Adipocyte (in vitro differentiated cells): Measurements from ENCODE around the gene STXBP6.

Experiments used
- DNase-seq: peaks from one replicate; pipeline ENCODE4 v3.0.0-alpha.2; 2015; ENCODE audit warnings: low read depth
- H3K27me3 ChIP-seq: replicated peaks from 2 replicates; pipeline ENCODE4 v1.7.0; 2013; ENCODE audit warnings: mild to moderate bottlenecking, low read length, moderate library complexity; ENCODE audit not compliant: control insufficient read depth, insufficient read depth
- H3K36me3 ChIP-seq: 2 replicates; pipeline ENCODE4 v1.7.0; 2013; ENCODE audit warnings: low read length, mild to moderate bottlenecking, moderate library complexity; ENCODE audit not compliant: control insufficient read depth, insufficient read depth, severe bottlenecking
- H3K4me1 ChIP-seq: 2 replicates; pipeline ENCODE4 v1.7.0; 2013; ENCODE audit warnings: mild to moderate bottlenecking, low read length, moderate library complexity; ENCODE audit not compliant: control insufficient read depth, insufficient read depth
- H3K4me3 ChIP-seq: 2 replicates; pipeline ENCODE4 v1.7.0; 2013; ENCODE audit warnings: mild to moderate bottlenecking, low read length, moderate library complexity
- H3K9ac ChIP-seq: 2 replicates; pipeline ENCODE4 v1.7.0; 2013; ENCODE audit warnings: mild to moderate bottlenecking, low read length, moderate library complexity
- H3K9me3 ChIP-seq: 2 replicates; pipeline ENCODE4 v1.7.0; 2013; ENCODE audit warnings: mild to moderate bottlenecking, low read length, moderate library complexity; ENCODE audit not compliant: control insufficient read depth

Gene STXBP6

DNA sequence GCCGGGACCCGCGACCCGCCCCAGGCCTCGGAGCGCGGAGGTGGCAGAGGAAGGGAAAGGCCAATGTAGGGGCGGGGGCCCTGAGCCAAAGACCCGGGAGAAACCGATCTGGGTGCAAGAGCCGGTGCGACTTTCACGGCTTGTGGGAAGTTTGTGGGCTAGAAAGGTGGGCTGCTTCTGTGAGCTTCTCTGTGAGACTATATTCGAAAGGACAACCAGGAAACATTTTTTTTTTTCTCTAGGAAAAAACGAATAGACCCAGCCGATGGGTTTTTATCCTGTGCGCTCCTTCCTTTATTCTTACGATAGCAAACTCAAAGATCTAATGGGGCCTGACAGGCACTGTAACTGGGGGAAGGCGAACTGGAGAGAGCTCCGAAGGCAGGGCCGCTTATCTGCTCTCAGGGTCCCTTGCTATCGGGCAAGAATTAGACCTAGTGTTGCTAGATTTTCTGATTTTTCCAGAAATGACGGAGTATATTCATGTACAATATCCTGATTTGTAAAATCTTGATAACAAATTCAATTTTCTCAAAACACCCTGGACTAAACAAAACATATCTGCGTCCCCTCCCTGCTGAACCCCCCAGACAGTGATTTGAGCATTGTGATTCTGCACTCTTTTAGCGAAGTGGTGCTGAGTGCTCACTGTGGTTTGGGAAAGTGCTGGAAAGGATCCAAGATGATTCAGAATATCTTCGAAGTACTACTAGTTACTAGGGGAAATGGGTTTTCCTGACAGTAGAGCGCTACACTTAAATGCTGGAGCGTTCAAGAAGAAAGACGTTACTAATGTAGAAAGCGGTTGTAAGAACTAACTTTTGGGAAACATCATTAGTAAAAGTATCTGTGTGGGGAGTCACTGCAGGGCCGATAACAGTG is 563 bp upstream of the STXBP6 start:
- Histone ChIP-seq H3K4me3 (peak overlapping the region; percentile 85), H3K9me3 (no peaks in the 10 kb centered on the region), H3K36me3 (no peaks in the 10 kb centered on the region), H3K4me1 (peaks cover 28% of the 10 kb centered on the region), H3K9ac (peak overlapping the region; percentile 80), H3K27me3 (no peaks in the 10 kb centered on the region)
- peak; percentile 70 for DNase-seq

- H3K27me3 ChIP-seq: no peaks in the 10 kb centered on the region
Measured at GRCh38 chr14:25049093-25049567, 817 bp downstream of the STXBP6 start.

DNA sequence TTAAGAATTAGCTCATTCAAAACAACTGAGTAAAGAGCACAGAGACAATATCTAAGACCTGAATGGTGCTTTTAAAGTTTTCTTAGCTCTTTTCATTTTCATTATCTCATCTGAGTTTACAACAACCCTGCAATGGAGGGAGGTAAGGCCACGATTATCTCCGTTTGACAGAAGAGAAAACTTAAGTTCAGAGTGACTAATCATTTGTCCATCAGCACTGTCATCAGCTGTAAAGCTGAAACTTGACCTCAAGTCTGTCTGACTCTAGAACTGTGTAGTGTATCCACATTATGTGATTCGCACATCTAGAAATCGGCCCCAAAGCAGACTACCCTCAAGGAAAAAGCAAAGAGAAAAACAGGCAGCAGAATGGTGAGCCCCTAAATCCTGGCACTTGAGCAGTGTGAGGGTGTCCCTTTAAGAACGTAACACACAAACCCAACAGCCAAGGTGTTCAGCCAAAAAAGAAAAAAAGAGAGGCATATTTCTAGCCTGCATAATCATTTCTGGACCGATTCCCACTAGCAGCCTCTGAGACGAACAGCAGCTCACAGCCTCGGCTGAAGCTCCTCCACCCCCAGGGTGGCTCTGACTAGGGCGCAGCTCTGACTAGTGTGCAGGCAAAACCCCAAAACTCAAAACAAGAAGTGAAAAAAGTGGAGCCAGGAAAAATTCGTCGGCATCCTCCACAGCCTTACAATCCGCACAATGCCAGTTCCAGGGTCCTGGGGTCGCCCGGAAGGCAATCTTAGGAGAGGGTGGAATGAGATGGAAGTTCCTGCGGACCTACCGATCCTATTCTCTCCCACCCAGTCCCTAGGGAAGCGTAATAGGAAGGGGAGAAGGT is 1.6 kb downstream of the STXBP6 start:
- DNase-seq: peak; percentile 75
- peak overlapping the region; percentile 85 for H3K4me3 ChIP-seq
- no peaks in the 10 kb centered on the region for H3K9me3 ChIP-seq
- H3K36me3 ChIP-seq: no peaks in the 10 kb centered on the region
- peaks cover 28% of the 10 kb centered on the region for H3K4me1 ChIP-seq
- no peaks in the 10 kb centered on the region for H3K27me3 ChIP-seq
- peak overlapping the region; percentile 80 for H3K9ac ChIP-seq

More at GRCh38 chr14:25049093-25049567, 817 bp downstream of the STXBP6 start:
- no peaks in the 10 kb centered on the region for H3K36me3 ChIP-seq
- H3K4me1 ChIP-seq: peaks cover 28% of the 10 kb centered on the region
- peak; percentile 40 for DNase-seq
- peak overlapping the region; percentile 85 for H3K4me3 ChIP-seq
- H3K9ac ChIP-seq: peak overlapping the region; percentile 80
- no peaks in the 10 kb centered on the region for H3K9me3 ChIP-seq

GRCh38 chr14:25046301-25046943 is 3.5 kb downstream of the STXBP6 start:
- Histone ChIP-seq H3K27me3 (no peaks in the 10 kb centered on the region), H3K4me3 (no peak overlapping the region), H3K9me3 (no peaks in the 10 kb centered on the region), H3K36me3 (no peaks in the 10 kb centered on the region), H3K9ac (no peak overlapping the region), H3K4me1 (peaks cover 28% of the 10 kb centered on the region)
- peak; percentile 19 for DNase-seq

DNA sequence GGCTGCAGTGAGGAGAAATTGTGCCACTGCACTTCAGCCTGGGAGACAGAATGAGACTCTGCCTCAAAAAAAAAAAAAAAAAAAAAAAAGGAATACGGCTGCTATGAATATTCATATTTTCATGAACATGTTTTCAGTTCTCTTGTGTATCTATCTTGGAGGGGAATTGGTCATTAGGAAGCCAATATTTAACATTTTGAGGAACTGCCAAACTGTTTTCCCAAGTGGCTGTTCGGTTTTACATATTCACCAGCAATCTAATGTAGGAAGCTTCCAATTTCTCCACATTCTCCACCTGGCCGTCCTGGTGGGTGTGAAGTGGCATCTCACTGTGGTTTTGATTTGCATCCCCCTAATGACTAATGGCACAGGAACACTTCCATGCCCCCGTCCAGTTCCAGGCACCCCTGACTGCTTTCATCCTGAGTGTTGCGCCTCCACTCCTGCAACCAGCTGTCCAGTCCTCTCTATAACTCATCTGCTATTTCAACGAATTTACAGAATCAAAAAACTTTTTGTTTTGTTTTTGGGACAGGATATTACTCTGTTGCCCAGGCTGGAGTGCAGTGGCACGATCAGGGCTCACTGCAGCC is 5.7 kb downstream of the STXBP6 start:
- DNase-seq: no peak
- Histone ChIP-seq H3K9ac (no peak overlapping the region), H3K9me3 (no peaks in the 10 kb centered on the region), H3K27me3 (no peaks in the 10 kb centered on the region), H3K4me1 (peaks cover 14% of the 10 kb centered on the region), H3K4me3 (no peak overlapping the region), H3K36me3 (no peaks in the 10 kb centered on the region)

GRCh38 chr14:25042362-25043299 is 7.3 kb downstream of the STXBP6 start:
- Histone ChIP-seq H3K9me3 (no peaks in the 10 kb centered on the region), H3K4me1 (peaks cover under 1% of the 10 kb centered on the region), H3K9ac (no peak overlapping the region), H3K36me3 (no peaks in the 10 kb centered on the region), H3K4me3 (no peak overlapping the region), H3K27me3 (no peaks in the 10 kb centered on the region)
- DNase-seq: peak; percentile 78

GRCh38 chr14:25041898-25042297 is 8.0 kb downstream of the STXBP6 start:
- Histone ChIP-seq H3K4me1 (peaks cover 5% of the 10 kb centered on the region), H3K4me3 (no peak overlapping the region), H3K27me3 (no peaks in the 10 kb centered on the region), H3K9me3 (no peaks in the 10 kb centered on the region), H3K9ac (no peak overlapping the region), H3K36me3 (no peaks in the 10 kb centered on the region)
- DNase-seq: no peak

- Histone ChIP-seq H3K9ac (no peak overlapping the region), H3K4me3 (no peak overlapping the region), H3K9me3 (no peaks in the 10 kb centered on the region), H3K36me3 (no peaks in the 10 kb centered on the region), H3K27me3 (no peaks in the 10 kb centered on the region), H3K4me1 (peaks cover 5% of the 10 kb centered on the region)
- no peak for DNase-seq
Measured at GRCh38 chr14:25041484-25041883, 8.5 kb downstream of the STXBP6 start.

- DNase-seq: no peak
- Histone ChIP-seq H3K36me3 (no peaks in the 10 kb centered on the region), H3K27me3 (no peaks in the 10 kb centered on the region), H3K4me3 (no peak overlapping the region), H3K9me3 (no peaks in the 10 kb centered on the region), H3K4me1 (peaks cover 5% of the 10 kb centered on the region), H3K9ac (no peak overlapping the region)
Measured at GRCh38 chr14:25039933-25040332, 10.0 kb downstream of the STXBP6 start.

DNA sequence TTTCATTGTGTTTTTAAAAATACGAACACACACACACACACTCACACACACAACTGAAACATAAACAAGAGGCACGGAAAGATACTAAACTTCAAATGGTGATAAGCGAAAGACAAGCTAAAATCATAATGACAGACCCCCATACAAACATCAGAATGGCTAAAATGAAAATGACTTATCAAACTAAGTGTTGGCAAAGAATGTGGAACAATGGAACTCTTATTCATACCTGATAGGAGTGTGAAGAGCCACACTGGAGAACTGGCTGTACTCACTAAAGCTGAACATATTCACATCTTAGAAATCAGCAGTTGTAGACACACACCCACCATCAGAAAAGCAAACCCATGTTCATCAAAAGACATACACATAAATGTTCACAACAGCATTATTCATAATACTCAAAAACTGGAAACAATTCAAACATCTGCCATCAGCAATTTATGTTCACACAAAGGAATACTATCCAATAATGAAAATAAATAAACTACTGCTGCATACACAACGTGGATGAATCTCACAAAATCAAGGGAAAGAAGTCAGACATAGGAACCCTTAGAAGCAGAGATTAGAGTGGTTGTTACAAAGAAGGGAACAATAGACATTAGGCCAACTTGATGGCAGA is 11.8 kb downstream of the STXBP6 start:
- H3K27me3 ChIP-seq: no peaks in the 10 kb centered on the region
- H3K4me3 ChIP-seq: no peak overlapping the region
- H3K9me3 ChIP-seq: no peaks in the 10 kb centered on the region
- peaks cover 5% of the 10 kb centered on the region for H3K4me1 ChIP-seq
- DNase-seq: no peak
- no peak overlapping the region for H3K9ac ChIP-seq
- H3K36me3 ChIP-seq: no peaks in the 10 kb centered on the region
